ENCODE results near the gene SLC38A9.

Gene SLC38A9

DNA sequence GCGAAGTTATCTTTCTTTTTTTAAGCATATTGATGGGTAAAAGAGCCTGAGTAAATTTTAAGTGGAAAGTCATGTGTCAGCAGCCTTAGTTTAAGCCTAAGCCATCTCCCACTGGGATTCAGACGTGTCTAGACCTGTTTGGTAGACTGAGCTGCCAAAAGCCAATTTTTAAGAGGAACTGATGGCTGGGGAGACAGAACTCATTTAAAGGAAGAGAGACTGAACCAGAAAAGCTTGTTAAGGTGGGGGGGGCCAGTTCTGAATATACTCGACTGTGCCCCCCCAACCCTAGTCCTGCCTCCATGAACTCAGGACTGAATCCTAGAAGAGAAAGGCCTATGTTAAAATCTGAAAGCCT lies 119.0 kb downstream of the SLC38A9 start:
- no peaks in the 10 kb centered on the region for H3K9me3 ChIP-seq (ENCODE audit: control insufficient read depth in 1 of 2, low read length in 2 of 2)
- H3K4me1 ChIP-seq (ENCODE audit: control insufficient read depth in 1 of 2, insufficient read depth in 2 of 2, low read length in 2 of 2), result peaks cover 10 to 12% of the 10 kb centered on the region in 2 donors
- no peak overlapping the region for H3K4me3 ChIP-seq (ENCODE audit: low read depth in 1 of 2, low read length in 2 of 2)
- H3K27ac ChIP-seq (ENCODE audit: low read depth, low read length), result no peak overlapping the region
- H3K9ac ChIP-seq (ENCODE audit: low read depth in 1 of 2, low read length in 2 of 2), result no peak overlapping the region
- H3K36me3 ChIP-seq (ENCODE audit: control insufficient read depth in 1 of 2, insufficient read depth in 2 of 2, low read length in 2 of 2), result no peaks in the 10 kb centered on the region
- no peaks in the 10 kb centered on the region for H3K27me3 ChIP-seq (ENCODE audit: control insufficient read depth in 1 of 2, insufficient read depth in 2 of 2, low read length in 2 of 2)

- Histone ChIP-seq H3K27me3 (ENCODE audit: control insufficient read depth in 1 of 2, insufficient read depth in 2 of 2, low read length in 2 of 2) (no peaks in the 10 kb centered on the region), H3K36me3 (ENCODE audit: control insufficient read depth in 1 of 2, insufficient read depth in 2 of 2, low read length in 2 of 2) (no peaks in the 10 kb centered on the region), H3K27ac (ENCODE audit: low read depth, low read length) (no peak overlapping the region)
Observed at GRCh38 chr5:55592388-55593114, 119.6 kb downstream of the SLC38A9 start.

DNA sequence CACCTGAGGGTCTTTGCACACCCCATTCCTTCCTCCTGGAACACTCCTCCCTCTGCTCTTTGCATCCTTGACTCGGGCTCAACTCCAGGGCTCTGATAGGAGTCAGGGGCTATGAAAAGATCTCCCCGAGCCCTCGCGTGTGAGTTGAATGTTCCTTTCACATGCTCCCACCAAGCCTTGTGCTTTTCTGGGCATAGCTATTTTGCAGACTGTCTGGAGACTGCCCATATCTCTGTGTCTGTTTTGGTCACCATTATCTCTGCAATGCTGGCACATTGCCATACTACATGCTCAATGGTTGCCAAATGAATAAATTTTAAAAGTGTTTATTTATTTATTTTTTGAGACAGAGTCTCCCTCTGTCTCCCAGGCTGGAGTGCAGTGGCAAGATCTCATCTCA lies 120.4 kb downstream of the SLC38A9 start:
- Histone ChIP-seq H3K4me3 (ENCODE audit: low read depth in 1 of 2, low read length in 2 of 2) (no peak overlapping the region), H3K36me3 (ENCODE audit: control insufficient read depth in 1 of 2, insufficient read depth in 2 of 2, low read length in 2 of 2) (no peaks in the 10 kb centered on the region), H3K9ac (ENCODE audit: low read depth in 1 of 2, low read length in 2 of 2) (no peak overlapping the region), H3K4me1 (ENCODE audit: control insufficient read depth in 1 of 2, insufficient read depth in 2 of 2, low read length in 2 of 2) (peaks cover 0 to under 1% of the 10 kb centered on the region in 2 donors), H3K27ac (ENCODE audit: low read depth, low read length) (no peak overlapping the region), H3K9me3 (ENCODE audit: control insufficient read depth in 1 of 2, low read length in 2 of 2) (no peaks in the 10 kb centered on the region), H3K27me3 (ENCODE audit: control insufficient read depth in 1 of 2, insufficient read depth in 2 of 2, low read length in 2 of 2) (no peaks in the 10 kb centered on the region)

More at GRCh38 chr5:55592388-55593114, 119.6 kb downstream of the SLC38A9 start:
- Histone ChIP-seq H3K9ac (ENCODE audit: low read depth in 1 of 2, low read length in 2 of 2) (no peak overlapping the region), H3K4me1 (ENCODE audit: control insufficient read depth in 1 of 2, insufficient read depth in 2 of 2, low read length in 2 of 2) (peaks cover 7 to 9% of the 10 kb centered on the region in 2 donors), H3K4me3 (ENCODE audit: low read depth in 1 of 2, low read length in 2 of 2) (no peak overlapping the region), H3K9me3 (ENCODE audit: control insufficient read depth in 1 of 2, low read length in 2 of 2) (no peaks in the 10 kb centered on the region)

GRCh38 chr5:55585206-55585610 lies 126.9 kb downstream of the SLC38A9 start:
- H3K9ac ChIP-seq (ENCODE audit: low read depth in 1 of 2, low read length in 2 of 2), result no peak overlapping the region
- no peaks in the 10 kb centered on the region for H3K36me3 ChIP-seq (ENCODE audit: control insufficient read depth in 1 of 2, insufficient read depth in 2 of 2, low read length in 2 of 2)
- H3K27ac ChIP-seq (ENCODE audit: low read depth, low read length), result no peak overlapping the region

DNA sequence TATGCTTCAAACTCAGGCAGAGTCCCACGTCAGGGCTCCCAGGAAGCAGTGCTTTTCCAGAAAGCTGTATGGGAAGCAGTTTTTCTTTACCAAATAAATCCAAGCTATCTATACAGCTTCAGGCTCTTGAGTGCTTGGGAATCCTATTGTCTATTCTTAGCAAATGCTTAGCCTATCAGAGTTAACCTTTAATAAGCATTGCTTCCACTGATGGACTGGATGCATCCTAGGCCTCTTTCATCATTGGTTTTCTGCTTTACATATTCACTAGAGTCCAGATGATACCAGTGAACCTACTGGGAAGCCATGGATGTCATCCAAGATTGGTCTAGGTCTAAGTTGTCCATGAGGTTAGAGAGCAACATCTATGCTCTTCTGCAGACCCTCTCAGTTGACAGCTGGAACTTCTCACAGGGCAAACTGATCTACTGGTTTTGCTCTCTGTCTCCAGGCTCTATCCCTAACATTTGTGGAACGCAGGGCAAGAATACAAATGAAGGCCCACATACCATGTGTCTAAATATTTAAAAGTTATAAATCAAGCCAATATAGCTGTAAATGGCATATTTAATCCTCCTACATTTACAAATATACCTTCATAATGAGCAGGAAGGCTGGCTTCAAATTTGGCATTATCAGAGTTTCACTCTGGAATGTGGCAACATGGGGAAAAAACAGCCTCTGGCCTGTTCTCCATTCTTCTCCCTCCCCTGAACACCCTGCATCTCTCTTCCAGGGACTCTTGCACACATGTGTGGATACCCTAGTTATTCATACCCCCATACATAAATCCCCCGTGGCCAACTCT lies 127.5 kb downstream of the SLC38A9 start:
- H3K9me3 ChIP-seq (ENCODE audit: control insufficient read depth in 1 of 2, low read length in 2 of 2), result no peaks in the 10 kb centered on the region
- H3K36me3 ChIP-seq (ENCODE audit: control insufficient read depth in 1 of 2, insufficient read depth in 2 of 2, low read length in 2 of 2), result no peaks in the 10 kb centered on the region
- no peaks in the 10 kb centered on the region for H3K27me3 ChIP-seq (ENCODE audit: control insufficient read depth in 1 of 2, insufficient read depth in 2 of 2, low read length in 2 of 2)
- H3K4me1 ChIP-seq (ENCODE audit: control insufficient read depth in 1 of 2, insufficient read depth in 2 of 2, low read length in 2 of 2), result no peaks in the 10 kb centered on the region
- H3K27ac ChIP-seq (ENCODE audit: low read depth, low read length), result no peak overlapping the region
- H3K4me3 ChIP-seq (ENCODE audit: low read depth in 1 of 2, low read length in 2 of 2), result no peak overlapping the region
- no peak overlapping the region for H3K9ac ChIP-seq (ENCODE audit: low read depth in 1 of 2, low read length in 2 of 2)

More at GRCh38 chr5:55585206-55585610, 126.9 kb downstream of the SLC38A9 start:
- Histone ChIP-seq H3K9me3 (ENCODE audit: control insufficient read depth in 1 of 2, low read length in 2 of 2) (no peaks in the 10 kb centered on the region), H3K27me3 (ENCODE audit: control insufficient read depth in 1 of 2, insufficient read depth in 2 of 2, low read length in 2 of 2) (no peaks in the 10 kb centered on the region), H3K4me1 (ENCODE audit: control insufficient read depth in 1 of 2, insufficient read depth in 2 of 2, low read length in 2 of 2) (no peaks in the 10 kb centered on the region), H3K4me3 (ENCODE audit: low read depth in 1 of 2, low read length in 2 of 2) (no peak overlapping the region)

DNA sequence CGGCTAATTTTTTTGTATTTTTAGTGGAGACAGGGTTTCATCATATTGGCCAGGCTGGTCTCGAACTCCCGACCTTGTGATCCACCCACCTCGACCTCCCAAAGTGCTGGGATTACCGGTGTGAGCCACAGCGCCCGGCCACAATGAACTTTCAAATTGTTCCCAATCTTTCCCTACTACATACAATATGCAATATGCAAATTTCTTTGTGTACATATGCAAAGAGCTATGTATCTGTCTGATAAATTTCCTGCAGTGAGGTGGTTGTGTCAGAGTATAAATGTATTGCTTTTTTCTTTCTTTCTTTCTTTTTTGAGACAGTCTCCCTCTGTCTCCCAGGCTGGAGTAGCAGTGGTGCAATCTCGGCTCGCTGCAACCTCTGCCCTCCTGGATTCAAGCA lies 128.5 kb downstream of the SLC38A9 start:
- Histone ChIP-seq H3K27me3 (ENCODE audit: control insufficient read depth in 1 of 2, insufficient read depth in 2 of 2, low read length in 2 of 2) (no peaks in the 10 kb centered on the region), H3K9ac (ENCODE audit: low read depth in 1 of 2, low read length in 2 of 2) (no peak overlapping the region), H3K27ac (ENCODE audit: low read depth, low read length) (no peak overlapping the region), H3K36me3 (ENCODE audit: control insufficient read depth in 1 of 2, insufficient read depth in 2 of 2, low read length in 2 of 2) (no peaks in the 10 kb centered on the region), H3K9me3 (ENCODE audit: control insufficient read depth in 1 of 2, low read length in 2 of 2) (no peaks in the 10 kb centered on the region), H3K4me3 (ENCODE audit: low read depth in 1 of 2, low read length in 2 of 2) (no peak overlapping the region), H3K4me1 (ENCODE audit: control insufficient read depth in 1 of 2, insufficient read depth in 2 of 2, low read length in 2 of 2) (no peaks in the 10 kb centered on the region)

GRCh38 chr5:55582256-55582655 lies 129.9 kb downstream of the SLC38A9 start:
- Histone ChIP-seq H3K9me3 (ENCODE audit: control insufficient read depth in 1 of 2, low read length in 2 of 2) (no peaks in the 10 kb centered on the region), H3K4me3 (ENCODE audit: low read depth in 1 of 2, low read length in 2 of 2) (no peak overlapping the region), H3K36me3 (ENCODE audit: control insufficient read depth in 1 of 2, insufficient read depth in 2 of 2, low read length in 2 of 2) (no peaks in the 10 kb centered on the region), H3K27ac (ENCODE audit: low read depth, low read length) (no peak overlapping the region), H3K9ac (ENCODE audit: low read depth in 1 of 2, low read length in 2 of 2) (no peak overlapping the region), H3K27me3 (ENCODE audit: control insufficient read depth in 1 of 2, insufficient read depth in 2 of 2, low read length in 2 of 2) (no peaks in the 10 kb centered on the region), H3K4me1 (ENCODE audit: control insufficient read depth in 1 of 2, insufficient read depth in 2 of 2, low read length in 2 of 2) (peaks cover 0 to 3% of the 10 kb centered on the region in 2 donors)

- Histone ChIP-seq H3K27ac (ENCODE audit: low read depth, low read length) (no peak overlapping the region), H3K9me3 (ENCODE audit: control insufficient read depth in 1 of 2, low read length in 2 of 2) (no peaks in the 10 kb centered on the region), H3K4me3 (ENCODE audit: low read depth in 1 of 2, low read length in 2 of 2) (no peak overlapping the region), H3K9ac (ENCODE audit: low read depth in 1 of 2, low read length in 2 of 2) (no peak overlapping the region), H3K36me3 (ENCODE audit: control insufficient read depth in 1 of 2, insufficient read depth in 2 of 2, low read length in 2 of 2) (no peaks in the 10 kb centered on the region), H3K27me3 (ENCODE audit: control insufficient read depth in 1 of 2, insufficient read depth in 2 of 2, low read length in 2 of 2) (no peaks in the 10 kb centered on the region), H3K4me1 (ENCODE audit: control insufficient read depth in 1 of 2, insufficient read depth in 2 of 2, low read length in 2 of 2) (peaks cover 0 to 9% of the 10 kb centered on the region in 2 donors)
Observed at GRCh38 chr5:55580042-55580441, 132.1 kb downstream of the SLC38A9 start.

DNA sequence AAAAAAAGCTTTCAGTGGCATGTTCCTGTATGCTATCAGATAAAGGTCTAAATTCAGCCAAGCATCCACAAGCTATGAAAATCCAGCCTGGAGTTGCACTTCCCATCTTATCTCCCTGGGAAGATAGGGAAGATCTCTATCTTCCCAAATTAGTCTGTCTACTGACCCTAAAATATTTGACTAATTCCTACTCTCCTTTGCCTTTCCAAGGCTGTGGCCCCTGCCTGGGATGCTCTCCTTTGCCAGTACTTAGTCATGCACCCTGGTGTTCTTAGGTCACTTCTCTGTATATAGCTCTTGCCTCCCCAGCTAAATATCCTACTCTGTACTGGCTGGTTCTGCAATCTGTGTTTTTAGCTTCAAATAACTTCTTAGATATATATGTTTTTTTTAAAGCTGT lies 133.4 kb downstream of the SLC38A9 start:
- H3K4me3 ChIP-seq (ENCODE audit: low read depth in 1 of 2, low read length in 2 of 2), result no peak overlapping the region
- no peak overlapping the region for H3K9ac ChIP-seq (ENCODE audit: low read depth in 1 of 2, low read length in 2 of 2)
- H3K4me1 ChIP-seq (ENCODE audit: control insufficient read depth in 1 of 2, insufficient read depth in 2 of 2, low read length in 2 of 2), result peaks cover 0 to 9% of the 10 kb centered on the region in 2 donors
- no peaks in the 10 kb centered on the region for H3K36me3 ChIP-seq (ENCODE audit: control insufficient read depth in 1 of 2, insufficient read depth in 2 of 2, low read length in 2 of 2)
- no peaks in the 10 kb centered on the region for H3K27me3 ChIP-seq (ENCODE audit: control insufficient read depth in 1 of 2, insufficient read depth in 2 of 2, low read length in 2 of 2)
- no peak overlapping the region for H3K27ac ChIP-seq (ENCODE audit: low read depth, low read length)
- no peaks in the 10 kb centered on the region for H3K9me3 ChIP-seq (ENCODE audit: control insufficient read depth in 1 of 2, low read length in 2 of 2)

DNA sequence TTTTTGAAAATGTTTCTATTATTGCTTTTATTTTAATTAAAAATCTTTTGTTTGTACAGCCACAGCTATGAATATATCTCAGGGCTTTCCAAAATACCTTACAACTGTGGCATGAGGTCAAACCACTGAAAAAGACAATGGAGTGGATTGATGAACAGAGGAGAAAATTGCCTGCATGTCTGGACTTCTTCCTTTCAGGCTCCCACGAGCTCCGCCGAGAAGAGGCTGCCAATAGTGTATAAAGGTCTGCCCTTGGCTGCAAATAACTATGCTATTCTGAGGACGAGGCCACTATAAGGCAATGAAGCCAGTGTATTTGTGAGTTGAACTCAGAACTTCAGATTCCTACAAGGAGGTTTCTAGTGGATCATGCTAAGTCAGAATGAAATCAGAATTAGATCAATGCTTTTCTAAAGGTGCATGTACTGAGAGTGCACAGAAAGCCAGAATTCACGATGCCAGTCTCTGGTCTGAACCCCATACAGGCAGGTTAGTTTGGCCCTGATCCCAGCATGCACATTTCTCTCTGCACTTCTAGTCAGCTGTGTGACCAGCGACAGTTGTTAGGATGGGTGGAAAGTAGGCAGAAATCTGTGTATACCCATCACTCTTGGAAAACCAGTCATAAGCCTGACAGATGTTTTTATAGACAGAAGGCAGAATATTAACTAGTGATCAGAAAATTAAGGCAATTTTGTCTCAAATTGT lies 134.6 kb downstream of the SLC38A9 start:
- no peak overlapping the region for H3K9ac ChIP-seq (ENCODE audit: low read depth in 1 of 2, low read length in 2 of 2)
- H3K36me3 ChIP-seq (ENCODE audit: control insufficient read depth in 1 of 2, insufficient read depth in 2 of 2, low read length in 2 of 2), result no peaks in the 10 kb centered on the region
- peaks cover 0 to 9% of the 10 kb centered on the region in 2 donors for H3K4me1 ChIP-seq (ENCODE audit: control insufficient read depth in 1 of 2, insufficient read depth in 2 of 2, low read length in 2 of 2)
- no peaks in the 10 kb centered on the region for H3K9me3 ChIP-seq (ENCODE audit: control insufficient read depth in 1 of 2, low read length in 2 of 2)
- H3K4me3 ChIP-seq (ENCODE audit: low read depth in 1 of 2, low read length in 2 of 2), result no peak overlapping the region
- H3K27ac ChIP-seq (ENCODE audit: low read depth, low read length), result no peak overlapping the region
- H3K27me3 ChIP-seq (ENCODE audit: control insufficient read depth in 1 of 2, insufficient read depth in 2 of 2, low read length in 2 of 2), result no peaks in the 10 kb centered on the region
